ENCODE results near the gene ZNF525. TPM values are rescaled to one million over a fixed set of nuclear protein-coding genes. Genes with fewer than 3 reads are reported as not detected.

Gene ZNF525
- total RNA-seq, 1 experiment from 2014 or later = 10.2 TPM

DNA sequence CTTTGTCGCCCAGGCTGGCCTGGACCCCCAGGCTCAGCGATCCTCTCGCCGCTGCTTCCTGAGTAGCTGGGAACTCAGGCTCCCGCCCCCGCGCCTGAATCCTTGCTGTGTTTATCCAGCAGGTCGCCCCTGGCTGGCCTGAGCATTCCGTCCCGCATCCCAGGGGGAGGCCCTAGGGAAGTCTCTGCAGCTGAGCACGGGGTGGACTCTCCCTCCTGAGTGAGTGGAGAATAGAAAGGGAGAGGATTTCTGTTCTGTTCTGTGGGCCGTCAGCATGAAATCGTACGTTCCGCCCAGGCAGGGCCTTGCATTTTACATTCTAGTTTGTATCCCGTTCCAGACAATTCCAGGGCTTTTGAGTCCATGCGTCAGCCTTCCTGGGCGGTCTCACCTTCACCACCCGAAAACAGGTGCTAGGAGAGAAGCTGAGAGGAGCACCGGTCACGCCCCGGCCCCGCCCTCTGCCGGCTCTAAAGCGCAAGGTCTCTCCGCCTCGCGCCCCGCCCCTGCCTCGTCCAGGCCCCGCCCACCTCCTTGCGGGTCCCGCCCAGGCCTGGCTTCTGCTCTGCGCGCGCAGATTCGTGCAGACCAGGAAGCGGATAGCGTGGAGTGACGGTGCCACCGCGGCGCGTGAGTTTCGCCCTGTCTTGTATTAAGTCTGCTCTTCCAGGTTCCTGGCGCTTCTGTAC is 66.0 kb downstream of the ZNF525 start, which contains the start of gene ZNF761 (continued):
- TF ChIP-seq, protein P1, sequence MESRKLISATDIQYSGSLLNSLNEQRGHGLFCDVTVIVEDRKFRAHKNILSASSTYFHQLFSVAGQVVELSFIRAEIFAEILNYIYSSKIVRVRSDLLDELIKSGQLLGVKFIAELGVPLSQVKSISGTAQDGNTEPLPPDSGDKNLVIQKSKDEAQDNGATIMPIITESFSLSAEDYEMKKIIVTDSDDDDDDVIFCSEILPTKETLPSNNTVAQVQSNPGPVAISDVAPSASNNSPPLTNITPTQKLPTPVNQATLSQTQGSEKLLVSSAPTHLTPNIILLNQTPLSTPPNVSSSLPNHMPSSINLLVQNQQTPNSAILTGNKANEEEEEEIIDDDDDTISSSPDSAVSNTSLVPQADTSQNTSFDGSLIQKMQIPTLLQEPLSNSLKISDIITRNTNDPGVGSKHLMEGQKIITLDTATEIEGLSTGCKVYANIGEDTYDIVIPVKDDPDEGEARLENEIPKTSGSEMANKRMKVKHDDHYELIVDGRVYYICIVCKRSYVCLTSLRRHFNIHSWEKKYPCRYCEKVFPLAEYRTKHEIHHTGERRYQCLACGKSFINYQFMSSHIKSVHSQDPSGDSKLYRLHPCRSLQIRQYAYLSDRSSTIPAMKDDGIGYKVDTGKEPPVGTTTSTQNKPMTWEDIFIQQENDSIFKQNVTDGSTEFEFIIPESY (IDR thresholded peaks at IDR 0.05; ENCODE audit: extremely low read depth, insufficient replicate concordance, low read length) = no peak
- TF ChIP-seq SP1 (IDR thresholded peaks at IDR 0.05; ENCODE audit: low read depth) = peak; percentile 34; the same call in 1 of the 2 replicates
- peak; percentile 78 for TF ChIP-seq ELF1 (IDR thresholded peaks at IDR 0.05; ENCODE audit: borderline replicate concordance, low read depth)

DNA sequence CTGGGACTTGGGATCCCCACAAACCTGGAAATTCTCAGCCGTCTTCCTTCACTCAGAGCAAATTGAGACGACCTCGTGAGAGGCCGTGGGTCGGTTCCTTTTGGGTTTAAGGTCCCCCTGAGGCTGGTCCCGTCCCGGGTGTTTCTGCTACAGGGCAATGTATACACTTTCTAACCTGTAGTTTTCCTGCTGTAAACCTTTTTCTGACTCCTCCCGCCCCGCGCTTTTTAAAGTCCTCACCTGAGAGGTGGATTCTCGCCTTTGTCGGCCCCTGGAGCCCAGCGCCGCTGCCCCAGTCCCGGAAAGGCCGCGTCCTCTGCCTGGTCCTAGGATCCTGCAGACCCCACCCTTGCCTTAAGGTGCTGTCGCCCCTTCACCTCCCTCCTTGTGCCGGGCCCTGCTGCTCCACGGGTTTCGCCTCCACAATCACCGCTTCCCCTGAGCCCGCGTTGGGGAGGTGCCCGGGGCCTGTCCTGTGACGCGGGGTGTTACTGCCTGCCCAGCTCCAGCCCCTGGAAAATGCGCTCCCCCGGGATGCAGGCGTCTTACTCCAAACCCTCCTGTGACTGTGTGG is 66.7 kb downstream of the ZNF525 start:
- RAD21 ChIA-PET (ENCODE audit: low non-redundant PET in 1 of 2, low total read pairs in 2 of 2, uncharacterized antibody in 2 of 2, unreplicated experiment in 2 of 2) = no interaction called here
- Histone ChIP-seq H4K20me1 (ENCODE audit: insufficient read depth) (no peaks in the 10 kb centered on the region), H3K9me3 (ENCODE audit: control insufficient read depth in 1 of 2, insufficient read depth in 1 of 2, low read depth in 1 of 2, low read length in 2 of 2) (no peaks in the 10 kb centered on the region; a peak in 1 of 4 replicates), H2AFZ (ENCODE audit: low read depth, low read length, poor library complexity, severe bottlenecking) (no peak overlapping the region), H3K9me2 (ENCODE audit: insufficient read depth) (no peaks in the 10 kb centered on the region), H3K79me2 (ENCODE audit: insufficient read depth, low read length) (peaks cover 21% of the 10 kb centered on the region), H3K4me3 (replicated peaks in 1 of 2; ENCODE audit: low read depth in 1 of 2, low read length in 2 of 2) (peak overlapping the region; percentile 74 to 86), H3K9ac (ENCODE audit: low read length) (peak overlapping the region; percentile 82), H3K4me2 (ENCODE audit: low read length) (peak overlapping the region; percentile 88), H3K4me1 (ENCODE audit: control insufficient read depth in 1 of 2, insufficient read depth in 2 of 2, low read length in 2 of 2) (peaks cover 0 to 5% of the 10 kb centered on the region in 2 experiments; a peak in 3 of 4 replicates), H3K27ac (ENCODE audit: low read depth, low read length) (peak overlapping the region; percentile 74), H3K36me3 (ENCODE audit: control insufficient read depth in 1 of 2, insufficient read depth in 2 of 2, low read length in 2 of 2) (peaks cover 5 to 32% of the 10 kb centered on the region in 2 experiments; a peak in 3 of 4 replicates), H3K27me3 (ENCODE audit: insufficient read depth, low read length) (no peaks in the 10 kb centered on the region)
- intact Hi-C loops (cut with micrococcal nuclease) = no loop called here
- POLR2A ChIA-PET = no interaction called here
- CTCF ChIA-PET = no interaction called here
- BruUV-seq (replicated peaks) = TSS peak; percentile 43
- ATAC-seq (peak; percentile 53), DNase-seq (ENCODE audit: low read depth, low spot score) (no peak)
- peak; percentile 51; the same call in 1 of the 2 replicates for TF ChIP-seq ZFX (IDR thresholded peaks at IDR 0.05)
- TF ChIP-seq, protein P2, sequence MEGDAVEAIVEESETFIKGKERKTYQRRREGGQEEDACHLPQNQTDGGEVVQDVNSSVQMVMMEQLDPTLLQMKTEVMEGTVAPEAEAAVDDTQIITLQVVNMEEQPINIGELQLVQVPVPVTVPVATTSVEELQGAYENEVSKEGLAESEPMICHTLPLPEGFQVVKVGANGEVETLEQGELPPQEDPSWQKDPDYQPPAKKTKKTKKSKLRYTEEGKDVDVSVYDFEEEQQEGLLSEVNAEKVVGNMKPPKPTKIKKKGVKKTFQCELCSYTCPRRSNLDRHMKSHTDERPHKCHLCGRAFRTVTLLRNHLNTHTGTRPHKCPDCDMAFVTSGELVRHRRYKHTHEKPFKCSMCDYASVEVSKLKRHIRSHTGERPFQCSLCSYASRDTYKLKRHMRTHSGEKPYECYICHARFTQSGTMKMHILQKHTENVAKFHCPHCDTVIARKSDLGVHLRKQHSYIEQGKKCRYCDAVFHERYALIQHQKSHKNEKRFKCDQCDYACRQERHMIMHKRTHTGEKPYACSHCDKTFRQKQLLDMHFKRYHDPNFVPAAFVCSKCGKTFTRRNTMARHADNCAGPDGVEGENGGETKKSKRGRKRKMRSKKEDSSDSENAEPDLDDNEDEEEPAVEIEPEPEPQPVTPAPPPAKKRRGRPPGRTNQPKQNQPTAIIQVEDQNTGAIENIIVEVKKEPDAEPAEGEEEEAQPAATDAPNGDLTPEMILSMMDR (IDR thresholded peaks at IDR 0.05 in 2 of 3, conservative IDR thresholded peaks at IDR 0.05 in 1 of 3; ENCODE audit: borderline replicate concordance in 1 of 3, insufficient read depth in 1 of 3, low read depth in 2 of 3, low read length in 2 of 3) = no peak

Other genes with a start within 250 kb of the ZNF525 start
- not detected for gene ZNF415, start 232.8 kb upstream of the ZNF525 start, total RNA-seq (2021; ENCODE audit: unreplicated experiment)
- 0.17 TPM for gene ZNF347, start 206.7 kb upstream of the ZNF525 start, total RNA-seq (2021; ENCODE audit: unreplicated experiment)
- 0.44 TPM for gene ZNF665, start 172.3 kb upstream of the ZNF525 start, total RNA-seq (2021; ENCODE audit: unreplicated experiment)
- gene ZNF677, start 110.8 kb upstream of the ZNF525 start, total RNA-seq (2021; ENCODE audit: unreplicated experiment) = 0.34 TPM
- gene VN1R2, start 107.4 kb upstream of the ZNF525 start, total RNA-seq (2021; ENCODE audit: unreplicated experiment) = not detected
- gene VN1R4, start 98.0 kb upstream of the ZNF525 start, total RNA-seq (2021; ENCODE audit: unreplicated experiment) = not detected
- gene ZNF845, start 32.0 kb upstream of the ZNF525 start, total RNA-seq (2021; ENCODE audit: unreplicated experiment) = 5.4 TPM
- 6.7 TPM for gene ZNF765, start 29.4 kb downstream of the ZNF525 start, total RNA-seq (2021; ENCODE audit: unreplicated experiment)
- gene ZNF761, start 66.3 kb downstream of the ZNF525 start, total RNA-seq (2021; ENCODE audit: unreplicated experiment) = 8.8 TPM
- not detected for gene ZNF813, start 102.0 kb downstream of the ZNF525 start, total RNA-seq (2021; ENCODE audit: unreplicated experiment)
- gene ZNF331, start 172.4 kb downstream of the ZNF525 start, total RNA-seq (2021; ENCODE audit: unreplicated experiment) = 0.59 TPM

Measured in HCT116 (cell line).